BLaER1 (cell line): ENCODE measurements around the gene TNNI3.
"Not testable (repeated sequence)": the region's sequence is repeated elsewhere in the genome, so short reads cannot be mapped to it uniquely, and the experiment has no call there.

Experiments
- H3K27ac ChIP-seq: shearing (Covaris generic); formaldehyde crosslinking; 2 replicates; pipeline ENCODE4 v1.8.1; 2022
- H3K27me3 ChIP-seq: shearing (Covaris generic); formaldehyde crosslinking; 2 replicates; pipeline ENCODE4 v1.8.1; 2022
- H3K36me3 ChIP-seq: shearing (Covaris generic); formaldehyde crosslinking; 2 replicates; pipeline ENCODE4 v1.8.1; 2022
- H3K4me1 ChIP-seq: shearing (Covaris generic); formaldehyde crosslinking; 2 replicates; pipeline ENCODE4 v1.8.1; 2022
- H3K4me2 ChIP-seq: shearing (Covaris generic); formaldehyde crosslinking; 2 replicates; pipeline ENCODE4 v1.8.1; 2022
- H3K4me3 ChIP-seq: shearing (Covaris generic); formaldehyde crosslinking; 2 replicates; pipeline ENCODE4 v1.8.1; 2022
- H3K9ac ChIP-seq: shearing (Covaris generic); formaldehyde crosslinking; 2 replicates; pipeline ENCODE4 v1.8.1; 2022
- H3K9me3 ChIP-seq: shearing (Covaris generic); formaldehyde crosslinking; 2 replicates; pipeline ENCODE4 v1.8.1; 2022
- H4K20me1 ChIP-seq: shearing (Covaris generic); formaldehyde crosslinking; 2 replicates; pipeline ENCODE4 v1.8.1; 2022
- Cebpa-rat ChIP-seq: shearing (Covaris generic); IDR thresholded peaks from 2 replicates; pipeline ENCODE4 v1.8.1; 2022

The TNNI3 gene

DNA sequence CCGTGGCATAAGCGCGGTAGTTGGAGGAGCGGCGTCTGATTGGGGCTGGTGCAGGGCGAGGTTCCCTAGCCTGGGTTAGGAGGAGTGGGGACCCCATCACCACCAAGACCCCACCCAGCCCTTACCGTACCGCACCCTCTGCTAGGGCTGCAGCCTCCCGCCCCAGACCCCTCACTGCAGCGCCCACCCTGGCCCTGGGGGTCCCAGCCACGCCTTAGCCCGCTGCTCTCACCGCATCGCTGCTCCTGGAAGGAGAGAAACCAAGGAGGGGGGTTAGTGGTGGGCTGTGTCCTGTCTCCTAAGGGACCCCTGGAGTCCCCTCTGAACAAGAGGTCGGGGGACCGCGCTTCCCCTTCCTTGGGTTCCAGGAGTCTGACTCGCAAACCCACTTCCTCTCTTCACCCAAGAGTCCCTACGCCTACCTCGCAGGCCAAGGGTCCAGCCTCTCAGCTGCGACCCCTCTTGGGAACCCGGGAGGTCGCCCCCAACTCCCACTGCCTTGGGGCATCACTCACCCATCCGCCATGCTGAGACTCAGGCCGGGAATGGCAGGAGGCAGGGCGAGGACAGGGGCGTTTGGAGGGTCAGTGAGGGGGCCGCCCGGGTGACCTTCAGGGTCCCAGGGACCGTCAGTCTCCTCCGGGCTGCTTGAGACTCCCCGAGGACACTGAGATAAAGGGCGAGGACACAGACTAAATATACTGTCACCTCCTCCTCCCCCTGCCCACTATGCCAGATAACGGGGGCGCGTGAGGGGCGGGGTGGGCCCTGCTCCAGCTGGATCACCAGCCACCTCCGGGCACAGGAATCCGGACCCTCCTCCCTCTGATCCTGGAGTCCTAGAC lies at the start of gene TNNI3:
TNNI3 (minus strand) TSS at position 669 of the 845 bp plus-strand sequence; CDS start at position 526, 143 bp downstream.
- no peak for TF ChIP-seq Cebpa-rat
- Histone ChIP-seq H3K9ac (0 out of 2 replicates have a peak within 1 kb of the TSS, but pooled peaks have one; percentile 3), H3K4me3 (peak within 1 kb of the TSS; percentile 60), H3K27me3 (no peaks in the 10 kb centered on the region), H3K9me3 (no peaks in the 10 kb centered on the region), H3K36me3 (no peaks in the 10 kb centered on the region), H3K4me1 (peaks cover 72% of the 10 kb centered on the region), H4K20me1 (no peaks in the 10 kb centered on the region), H3K27ac (0 out of 2 replicates have a peak within 1 kb of the TSS, but pooled peaks have one; percentile 23), H3K4me2 (peak within 1 kb of the TSS; percentile 86)

GRCh38 chr19:55206664-55207500 lies 49.4 kb upstream of the TNNI3 start:
- no peak overlapping the region for H3K9ac ChIP-seq
- no peaks in the 10 kb centered on the region for H3K9me3 ChIP-seq
- no peak for TF ChIP-seq Cebpa-rat
- no peaks in the 10 kb centered on the region for H3K36me3 ChIP-seq
- no peak overlapping the region for H3K4me3 ChIP-seq
- H4K20me1 ChIP-seq: no peaks in the 10 kb centered on the region
- peaks cover 14% of the 10 kb centered on the region for H3K4me1 ChIP-seq
- H3K27me3 ChIP-seq: no peaks in the 10 kb centered on the region
- peak overlapping the region; percentile 53 for H3K4me2 ChIP-seq
- H3K27ac ChIP-seq: no peak overlapping the region

GRCh38 chr19:55202199-55202598 lies 44.7 kb upstream of the TNNI3 start:
- H3K36me3 ChIP-seq, H4K20me1 ChIP-seq: not testable (repeated sequence)

GRCh38 chr19:55199620-55200204 lies 42.2 kb upstream of the TNNI3 start:
- Histone ChIP-seq H3K4me1 (peaks cover 8% of the 10 kb centered on the region; the same call in 1 of the 2 replicates), H3K4me3 (no peak overlapping the region), H3K36me3 (no peaks in the 10 kb centered on the region), H3K27me3 (no peaks in the 10 kb centered on the region), H3K9me3 (no peaks in the 10 kb centered on the region), H3K4me2 (no peak overlapping the region), H3K9ac (no peak overlapping the region), H4K20me1 (no peaks in the 10 kb centered on the region), H3K27ac (no peak overlapping the region)
- TF ChIP-seq Cebpa-rat: no peak

More at GRCh38 chr19:55202199-55202598, 44.7 kb upstream of the TNNI3 start:
- H3K4me3 ChIP-seq, H3K27ac ChIP-seq, H3K27me3 ChIP-seq, H3K9me3 ChIP-seq, H3K9ac ChIP-seq, H3K4me2 ChIP-seq: not testable (repeated sequence)
- H3K4me1 ChIP-seq: peaks cover 13% of the 10 kb centered on the region

DNA sequence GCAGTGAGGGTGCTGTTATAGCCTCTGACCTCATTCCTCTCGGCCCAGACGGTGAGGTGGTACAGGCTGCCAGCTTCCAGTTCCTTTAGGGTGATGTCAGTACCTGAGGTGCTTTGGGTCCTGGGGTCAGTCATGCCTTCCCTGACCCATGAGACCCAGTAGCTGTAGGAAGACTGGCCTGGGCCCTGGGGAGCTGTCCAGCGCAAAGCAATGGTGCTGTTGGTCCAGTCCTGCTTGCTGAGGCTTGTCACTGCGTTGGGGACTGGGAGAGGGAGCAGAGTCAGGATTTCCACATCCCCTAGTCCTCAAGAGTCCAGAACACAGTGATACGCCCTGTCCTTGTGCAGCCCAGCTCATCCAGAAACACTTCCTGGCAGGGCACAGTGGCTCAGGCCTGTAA lies 41.1 kb upstream of the TNNI3 start:
- H3K27ac ChIP-seq: no peak overlapping the region

GRCh38 chr19:55197528-55197927 lies 40.0 kb upstream of the TNNI3 start:
- Histone ChIP-seq H3K27ac (no peak overlapping the region), H3K36me3 (no peaks in the 10 kb centered on the region), H3K9ac (no peak overlapping the region), H3K9me3 (no peaks in the 10 kb centered on the region), H3K4me1 (no peaks in the 10 kb centered on the region), H4K20me1 (no peaks in the 10 kb centered on the region), H3K4me3 (no peak overlapping the region), H3K4me2 (no peak overlapping the region), H3K27me3 (no peaks in the 10 kb centered on the region)
- TF ChIP-seq Cebpa-rat: no peak

More for the DNA sequence above, 41.1 kb upstream of the TNNI3 start:
- no peaks in the 10 kb centered on the region for H3K9me3 ChIP-seq
- H3K9ac ChIP-seq: no peak overlapping the region
- H3K4me2 ChIP-seq: no peak overlapping the region
- no peak overlapping the region for H3K4me3 ChIP-seq
- TF ChIP-seq Cebpa-rat: no peak
- no peaks in the 10 kb centered on the region for H3K27me3 ChIP-seq
- no peaks in the 10 kb centered on the region for H4K20me1 ChIP-seq
- H3K36me3 ChIP-seq: no peaks in the 10 kb centered on the region
- H3K4me1 ChIP-seq: peaks cover 7% of the 10 kb centered on the region; the same call in 1 of the 2 replicates

DNA sequence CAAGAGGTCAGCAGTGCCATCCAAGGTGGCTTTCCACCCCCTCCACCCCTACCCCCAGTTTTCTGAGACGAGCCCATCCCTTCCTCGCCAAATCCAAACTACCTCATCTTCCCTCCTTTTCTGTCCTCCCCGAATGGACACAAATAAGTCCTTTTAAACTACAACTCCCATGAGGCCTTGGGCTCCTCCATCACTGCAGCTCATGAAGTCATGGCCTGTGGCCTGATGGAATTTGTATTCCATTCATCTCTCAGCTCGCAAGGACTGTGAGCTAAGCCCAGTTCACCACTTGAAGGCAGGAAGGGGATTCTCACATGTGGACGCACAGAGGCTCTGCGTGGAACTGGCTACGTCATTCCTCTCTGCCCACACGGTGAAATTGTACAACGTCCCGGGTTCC lies 39.3 kb upstream of the TNNI3 start:
- H3K4me3 ChIP-seq: no peak overlapping the region
- H4K20me1 ChIP-seq: no peaks in the 10 kb centered on the region
- no peak overlapping the region for H3K9ac ChIP-seq
- TF ChIP-seq Cebpa-rat: no peak
- H3K27ac ChIP-seq: no peak overlapping the region
- H3K36me3 ChIP-seq: no peaks in the 10 kb centered on the region
- H3K9me3 ChIP-seq: no peaks in the 10 kb centered on the region
- no peaks in the 10 kb centered on the region for H3K4me1 ChIP-seq
- H3K27me3 ChIP-seq: no peaks in the 10 kb centered on the region
- no peak overlapping the region for H3K4me2 ChIP-seq

- Histone ChIP-seq H3K4me1 (peaks cover 6% of the 10 kb centered on the region), H3K27ac (no peak overlapping the region), H3K36me3 (no peaks in the 10 kb centered on the region), H4K20me1 (no peaks in the 10 kb centered on the region), H3K9ac (no peak overlapping the region), H3K9me3 (no peaks in the 10 kb centered on the region), H3K4me2 (no peak overlapping the region), H3K4me3 (no peak overlapping the region), H3K27me3 (no peaks in the 10 kb centered on the region)
- TF ChIP-seq Cebpa-rat: no peak
Observed at GRCh38 chr19:55193481-55193880, 35.9 kb upstream of the TNNI3 start.

- no peak overlapping the region for H3K9ac ChIP-seq
- no peak overlapping the region for H3K27ac ChIP-seq
- no peak for TF ChIP-seq Cebpa-rat
- no peaks in the 10 kb centered on the region for H3K27me3 ChIP-seq
- no peaks in the 10 kb centered on the region for H3K9me3 ChIP-seq
- H3K4me2 ChIP-seq: no peak overlapping the region
- no peak overlapping the region for H3K4me3 ChIP-seq
- no peaks in the 10 kb centered on the region for H3K36me3 ChIP-seq
- H4K20me1 ChIP-seq: no peaks in the 10 kb centered on the region
- H3K4me1 ChIP-seq: peaks cover 17% of the 10 kb centered on the region
Observed at GRCh38 chr19:55189403-55189835, 31.9 kb upstream of the TNNI3 start.
